Vagina (tissue), 2 donors: ENCODE results near the gene RRAD. TPM values are rescaled to one million over a fixed set of nuclear protein-coding genes. Genes with fewer than 3 reads are reported as not detected.

ENCODE experiments used
- DNase-seq, 2 donors: peaks; one replicate each; pipeline ENCODE4 v3.0.0-alpha.2; 2017; ENCODE audit errors: extremely low spot score in 2 of 2
- H3K27ac ChIP-seq: fragments of 200-600 bp; sonication (generic); one replicate; pipeline ENCODE4 v1.5.1; 2019
- H3K27me3 ChIP-seq: fragments of 200-600 bp; sonication (generic); one replicate; pipeline ENCODE4 v1.5.1; 2019
- H3K36me3 ChIP-seq, 2 donors: fragments of 200-600 bp; sonication (generic); one replicate each; pipeline ENCODE4 v1.5.1; 2017 to 2019
- H3K4me1 ChIP-seq: fragments of 200-600 bp; sonication (generic); one replicate; pipeline ENCODE4 v1.5.1; 2019
- H3K4me3 ChIP-seq, 2 donors: fragments of 200-600 bp; sonication (generic); 1 replicate in 1 of 2; 2 replicates in 1 of 2; pipeline ENCODE4 v1.5.1; 2016 to 2019
- H3K9me3 ChIP-seq: fragments of 200-600 bp; sonication (generic); one replicate; pipeline ENCODE4 v1.5.1; 2019
- CTCF ChIP-seq, 3 experiments: fragments of 450-650 bp in 2 of 3; fragments of 200-600 bp in 1 of 3; sonication (generic) in 1 of 3; IDR thresholded peaks; one replicate each; pipeline ENCODE4 v1.5.1; 2017 to 2019; ENCODE audit warnings: antibody characterized with exemption in 3 of 3, mild to moderate bottlenecking in 2 of 3, moderate library complexity in 2 of 3
- POLR2A ChIP-seq, 2 donors: fragments of 450-650 bp; IDR thresholded peaks; one replicate each; pipeline ENCODE4 v1.6.1; 2017; ENCODE audit warnings: antibody characterized with exemption in 2 of 2, mild to moderate bottlenecking in 2 of 2, moderate library complexity in 2 of 2
- POLR2AphosphoS5 ChIP-seq, 2 donors: sonication (generic); formaldehyde crosslinking; IDR thresholded peaks; one replicate each; pipeline ENCODE4 v1.9.0; 2017; ENCODE audit warnings: antibody characterized with exemption in 2 of 2, mild to moderate bottlenecking in 2 of 2, low read depth in 1 of 2; ENCODE audit not compliant: insufficient read depth in 1 of 2
- intact Hi-C: fragments of 100-400 bp; cut with DNase I; formaldehyde crosslinking; loops from one replicate; pipeline ENCODE4 v1.15.1; 2023
- total RNA-seq: library from RNA; depleted of rRNA; stranded (reverse); fragments of >200 nt; gene quantifications from one replicate; pipeline ENCODE4 v1.2.3, GENCODE V29; 2016

The RRAD gene
- total RNA-seq, 1 donor from 2014 or later = 49.1 TPM

- H3K27me3 ChIP-seq = no peaks in the 10 kb centered on the region
- H3K9me3 ChIP-seq = no peaks in the 10 kb centered on the region
- no peak overlapping the region for H3K4me3 ChIP-seq
- H3K27ac ChIP-seq = no peak overlapping the region
- no peaks in the 10 kb centered on the region for H3K4me1 ChIP-seq
- intact Hi-C loops = no loop called here
- TF ChIP-seq POLR2AphosphoS5 (IDR thresholded peaks at IDR 0.05; ENCODE audit: insufficient read depth in 1 of 2, low read depth in 1 of 2) = no peak
- no peak for TF ChIP-seq POLR2A (IDR thresholded peaks at IDR 0.05)
- TF ChIP-seq CTCF (IDR thresholded peaks at IDR 0.05) = no peak
- H3K36me3 ChIP-seq = no peaks in the 10 kb centered on the region
- no peak for DNase-seq
These were observed 10.8 kb downstream of the RRAD start for GRCh38 chr16:66914541-66914940.

- intact Hi-C loops = no loop called here
- Histone ChIP-seq H3K9me3 (no peaks in the 10 kb centered on the region), H3K36me3 (no peaks in the 10 kb centered on the region), H3K4me1 (no peaks in the 10 kb centered on the region), H3K27me3 (no peaks in the 10 kb centered on the region), H3K4me3 (no peak overlapping the region), H3K27ac (no peak overlapping the region)
- TF ChIP-seq POLR2AphosphoS5 (IDR thresholded peaks at IDR 0.05; ENCODE audit: insufficient read depth in 1 of 2, low read depth in 1 of 2) = no peak
- no peak for TF ChIP-seq CTCF (IDR thresholded peaks at IDR 0.05)
- TF ChIP-seq POLR2A (IDR thresholded peaks at IDR 0.05) = no peak
- DNase-seq = no peak
These were observed 11.6 kb downstream of the RRAD start for GRCh38 chr16:66913711-66914110.

- no peaks in the 10 kb centered on the region for H3K36me3 ChIP-seq
- H3K4me3 ChIP-seq = no peak overlapping the region
- H3K27ac ChIP-seq = no peak overlapping the region
- intact Hi-C loops = no loop called here
- no peaks in the 10 kb centered on the region for H3K27me3 ChIP-seq
- no peak for TF ChIP-seq CTCF (IDR thresholded peaks at IDR 0.05)
- TF ChIP-seq POLR2AphosphoS5 (IDR thresholded peaks at IDR 0.05; ENCODE audit: insufficient read depth in 1 of 2, low read depth in 1 of 2) = no peak
- TF ChIP-seq POLR2A (IDR thresholded peaks at IDR 0.05) = no peak
- no peak for DNase-seq
- H3K4me1 ChIP-seq = no peaks in the 10 kb centered on the region
- H3K9me3 ChIP-seq = no peaks in the 10 kb centered on the region
These were observed 12.3 kb downstream of the RRAD start for GRCh38 chr16:66913081-66913480.

GRCh38 chr16:66911801-66912200 lies 13.5 kb downstream of the RRAD start:
- intact Hi-C loops = no loop called here
- no peaks in the 10 kb centered on the region for H3K9me3 ChIP-seq
- H3K4me3 ChIP-seq = no peak overlapping the region
- no peaks in the 10 kb centered on the region for H3K36me3 ChIP-seq
- DNase-seq = no peak
- TF ChIP-seq POLR2A (IDR thresholded peaks at IDR 0.05) (no peak), CTCF (IDR thresholded peaks at IDR 0.05) (no peak), POLR2AphosphoS5 (IDR thresholded peaks at IDR 0.05; ENCODE audit: insufficient read depth in 1 of 2, low read depth in 1 of 2) (no peak)
- H3K4me1 ChIP-seq = no peaks in the 10 kb centered on the region
- no peak overlapping the region for H3K27ac ChIP-seq
- no peaks in the 10 kb centered on the region for H3K27me3 ChIP-seq

- H3K9me3 ChIP-seq = no peaks in the 10 kb centered on the region
- DNase-seq = no peak
- peaks cover under 1% of the 10 kb centered on the region for H3K4me1 ChIP-seq
- H3K4me3 ChIP-seq = no peak overlapping the region
- TF ChIP-seq CTCF (IDR thresholded peaks at IDR 0.05) = no peak
- no peak for TF ChIP-seq POLR2AphosphoS5 (IDR thresholded peaks at IDR 0.05; ENCODE audit: insufficient read depth in 1 of 2, low read depth in 1 of 2)
- TF ChIP-seq POLR2A (IDR thresholded peaks at IDR 0.05) = no peak
- no peaks in the 10 kb centered on the region for H3K27me3 ChIP-seq
- intact Hi-C loops = no loop called here
- no peak overlapping the region for H3K27ac ChIP-seq
- H3K36me3 ChIP-seq = no peaks in the 10 kb centered on the region
These were observed 14.2 kb downstream of the RRAD start for GRCh38 chr16:66911112-66911511.
